Amniotic stem cell (primary cell): Measurements from ENCODE around the gene TXNRD2.

Experiments used
- DNase-seq: peaks from one replicate; lab custom pipeline; 2025; lab: John Stamatoyannopoulos, UW

Gene TXNRD2

DNA sequence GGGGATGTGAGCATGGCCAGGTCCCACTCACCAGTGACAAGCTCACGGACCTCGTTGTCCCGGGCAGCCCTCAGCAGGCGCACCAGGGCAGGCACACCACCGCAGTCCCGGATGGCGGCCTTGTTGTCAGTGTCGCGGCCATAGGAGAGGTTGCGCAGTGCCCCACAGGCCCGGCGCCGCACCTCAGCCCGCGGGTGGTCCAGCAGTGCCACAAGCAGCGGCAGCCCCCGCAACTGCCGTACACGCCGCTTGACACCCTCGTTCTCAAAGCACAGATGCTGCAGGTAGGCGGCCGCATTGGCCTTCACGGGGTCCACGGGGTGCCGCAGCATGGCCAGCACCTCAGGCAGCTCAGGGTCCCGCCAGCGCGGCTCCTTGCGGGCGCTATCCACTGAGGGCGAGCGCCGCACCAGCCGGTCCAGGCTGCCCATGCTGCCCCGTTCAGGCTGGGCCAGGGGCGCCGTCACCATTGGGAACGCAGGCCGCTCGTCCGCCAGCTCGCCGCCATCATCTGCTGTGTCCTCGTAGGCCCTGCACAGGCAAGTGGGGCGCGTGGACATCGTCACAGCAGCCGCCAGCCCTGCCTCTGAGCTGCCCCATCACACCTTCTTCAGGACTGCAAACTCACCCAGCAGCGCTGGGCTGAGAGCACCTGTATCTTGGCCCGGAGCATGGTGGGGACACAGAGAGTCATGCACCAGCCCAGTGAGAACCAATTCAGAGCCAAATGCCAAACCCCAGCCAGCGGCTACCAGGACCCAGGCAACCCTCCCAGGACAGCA lies 38.3 kb upstream of the TXNRD2 start:
- no peak for DNase-seq

DNA sequence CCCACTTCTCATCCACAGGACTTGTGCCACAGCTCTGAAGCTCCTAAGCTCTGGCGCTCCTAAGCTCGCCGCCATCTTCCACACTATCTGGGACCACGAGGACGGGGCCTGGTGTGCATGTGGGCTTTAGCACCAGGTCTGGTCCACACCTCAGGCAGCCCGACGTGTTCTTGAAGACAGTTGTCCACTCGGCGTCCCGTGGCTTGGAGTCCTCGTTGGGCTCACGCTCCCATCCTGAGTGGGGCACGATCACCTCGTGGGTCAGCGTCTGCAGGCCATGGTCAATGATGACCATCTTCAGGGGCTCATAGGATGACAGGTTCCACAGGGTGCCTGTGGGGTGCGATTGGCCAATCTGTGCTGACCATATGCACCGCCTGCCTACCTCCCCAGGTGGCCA lies 37.1 kb upstream of the TXNRD2 start:
- DNase-seq, result no peak

DNA sequence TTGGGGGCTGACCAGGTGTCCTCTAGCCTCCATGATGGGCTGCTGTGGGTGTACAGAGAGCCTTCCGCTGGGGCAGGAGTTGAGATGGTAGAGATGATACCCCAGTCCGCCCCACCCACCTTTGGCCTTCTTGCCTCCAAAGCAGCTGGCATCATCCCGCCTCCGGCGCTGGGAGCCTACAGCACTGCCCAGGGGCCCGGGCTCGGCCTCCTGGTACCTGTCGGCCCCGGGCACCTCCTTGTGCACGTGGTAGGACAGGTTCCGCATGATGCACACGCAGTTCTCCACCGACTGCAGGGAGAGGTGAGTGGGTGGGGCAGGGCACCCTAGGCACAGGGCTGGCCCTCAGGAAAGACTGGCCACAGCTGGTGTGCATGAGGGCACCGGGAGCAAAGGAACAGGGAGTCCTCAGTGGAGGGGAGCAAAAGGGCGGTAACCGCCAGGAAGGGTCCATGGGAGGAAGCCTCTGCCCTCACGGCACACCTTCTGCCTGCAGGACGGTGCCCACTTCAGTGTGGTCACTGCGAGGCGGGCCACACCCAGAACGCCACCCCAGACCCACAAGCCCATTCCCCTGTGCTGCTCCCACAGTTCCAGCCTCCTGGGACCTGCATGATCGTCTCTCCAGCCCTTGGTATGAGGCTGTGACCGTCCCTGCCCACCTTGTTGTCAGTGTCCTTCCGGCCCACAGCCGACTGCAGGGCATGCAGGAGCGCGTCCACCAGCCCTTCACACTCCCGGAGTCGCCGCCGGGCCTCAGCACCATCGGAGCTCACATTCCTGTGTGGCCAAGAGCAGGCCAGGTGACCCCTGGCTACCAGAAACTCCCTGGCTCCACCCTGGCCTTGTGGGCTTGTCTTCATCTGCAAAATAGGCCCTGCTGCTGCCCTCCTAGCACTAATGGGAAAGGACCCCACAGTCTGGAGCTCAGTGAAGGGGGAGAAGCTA lies 36.0 kb upstream of the TXNRD2 start:
- DNase-seq, result no peak

DNA sequence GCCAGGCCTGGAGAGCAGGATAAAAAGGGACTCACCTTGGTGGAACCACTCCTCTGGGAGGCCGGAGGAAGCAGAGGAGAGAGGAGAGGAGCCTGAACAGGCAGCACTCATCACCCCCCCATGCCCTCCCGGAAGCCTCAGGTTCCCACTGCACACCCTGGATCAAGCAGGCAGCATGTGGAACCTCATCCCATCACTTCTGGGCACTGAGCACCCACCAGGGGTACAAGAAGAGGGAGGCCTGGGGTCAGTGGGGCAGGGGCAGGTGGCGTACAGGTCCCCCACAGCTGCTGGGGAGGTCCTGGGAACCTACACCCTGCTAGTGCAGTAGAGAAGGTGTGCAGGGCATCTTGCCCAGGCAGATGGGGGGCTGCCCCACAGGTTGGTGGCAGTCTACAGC lies 35.1 kb upstream of the TXNRD2 start:
- DNase-seq, result no peak

DNA sequence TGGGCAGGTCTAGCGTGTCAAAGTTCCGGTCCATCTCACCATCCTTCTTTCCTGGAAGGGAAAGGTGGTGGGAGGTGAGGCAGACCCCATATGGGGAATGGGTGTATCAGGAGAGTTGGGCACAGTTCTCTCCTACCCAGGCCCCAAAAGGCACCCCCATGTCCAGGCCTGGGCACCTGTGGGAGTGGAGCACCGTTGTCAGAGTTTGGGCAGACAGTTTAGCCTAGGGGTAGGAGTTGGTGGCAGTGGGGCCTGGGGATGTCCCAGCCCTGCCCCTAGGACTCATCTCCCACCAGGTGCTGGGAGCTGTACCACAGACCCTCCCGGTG lies 34.1 kb upstream of the TXNRD2 start:
- no peak for DNase-seq

DNA sequence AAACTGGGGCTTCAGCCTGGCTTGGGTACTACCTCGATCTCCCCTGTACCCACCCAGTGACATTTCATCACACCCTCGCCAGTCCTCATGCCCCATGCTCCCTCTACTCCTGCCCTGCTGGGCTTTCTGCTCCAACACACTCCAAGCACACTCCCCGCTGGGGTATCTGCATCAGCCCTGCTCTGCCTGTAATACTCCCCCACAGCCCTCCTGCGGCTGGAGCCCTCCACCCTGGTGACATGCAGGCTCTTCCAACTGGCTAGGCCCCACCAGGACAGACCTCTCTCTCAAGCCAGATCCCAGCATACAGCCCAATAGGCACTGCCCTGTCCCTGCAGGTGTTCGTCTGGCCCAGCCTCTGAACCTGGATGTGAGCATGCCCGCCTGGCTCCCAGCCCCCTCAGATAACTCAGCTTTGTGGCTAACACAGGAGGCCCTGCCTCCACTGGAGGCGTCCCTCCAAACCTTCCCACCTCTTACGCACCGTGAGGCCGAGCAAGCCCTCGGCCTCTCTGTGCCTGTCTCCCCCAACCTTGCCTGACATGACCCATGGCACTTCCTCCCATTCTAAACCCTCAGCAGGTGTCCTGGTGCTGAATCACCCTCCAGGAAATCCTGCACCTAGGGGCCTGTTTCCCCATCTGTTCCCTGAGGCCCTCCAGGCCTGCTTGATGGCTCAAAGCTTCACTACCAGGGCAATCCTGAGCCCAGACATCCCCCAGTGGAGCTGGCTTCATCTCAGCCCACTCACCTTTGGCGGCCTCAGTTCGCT lies 33.5 kb upstream of the TXNRD2 start:
- no peak for DNase-seq

DNA sequence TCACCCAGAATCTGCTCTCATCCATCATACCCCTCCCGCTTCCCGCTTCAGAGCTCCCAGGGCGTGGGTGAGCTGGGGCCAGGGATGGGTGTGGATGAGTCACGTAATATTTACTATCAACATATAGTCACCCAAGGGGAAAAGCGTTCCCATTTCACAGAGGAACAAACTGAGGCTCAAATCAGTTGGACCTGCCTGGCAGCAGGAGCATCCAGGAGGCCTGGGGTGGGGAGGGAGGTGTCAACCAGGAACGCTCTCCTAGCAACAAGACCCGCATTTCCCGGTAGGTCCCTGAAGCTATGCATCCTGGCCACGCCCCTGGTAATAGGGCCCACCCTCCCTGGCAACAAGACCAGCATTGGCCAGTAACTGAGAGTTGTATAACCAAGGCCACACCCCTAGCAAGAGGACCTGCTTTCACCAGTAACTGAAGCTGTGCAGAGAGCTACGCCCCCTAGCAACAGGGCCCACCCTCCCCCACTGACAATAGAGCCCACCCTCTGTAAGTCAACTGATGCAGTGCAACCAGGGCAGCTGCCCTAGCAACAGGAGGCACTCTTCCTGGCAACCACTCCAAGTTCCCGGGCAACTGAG lies 32.7 kb upstream of the TXNRD2 start:
- DNase-seq, result no peak

DNA sequence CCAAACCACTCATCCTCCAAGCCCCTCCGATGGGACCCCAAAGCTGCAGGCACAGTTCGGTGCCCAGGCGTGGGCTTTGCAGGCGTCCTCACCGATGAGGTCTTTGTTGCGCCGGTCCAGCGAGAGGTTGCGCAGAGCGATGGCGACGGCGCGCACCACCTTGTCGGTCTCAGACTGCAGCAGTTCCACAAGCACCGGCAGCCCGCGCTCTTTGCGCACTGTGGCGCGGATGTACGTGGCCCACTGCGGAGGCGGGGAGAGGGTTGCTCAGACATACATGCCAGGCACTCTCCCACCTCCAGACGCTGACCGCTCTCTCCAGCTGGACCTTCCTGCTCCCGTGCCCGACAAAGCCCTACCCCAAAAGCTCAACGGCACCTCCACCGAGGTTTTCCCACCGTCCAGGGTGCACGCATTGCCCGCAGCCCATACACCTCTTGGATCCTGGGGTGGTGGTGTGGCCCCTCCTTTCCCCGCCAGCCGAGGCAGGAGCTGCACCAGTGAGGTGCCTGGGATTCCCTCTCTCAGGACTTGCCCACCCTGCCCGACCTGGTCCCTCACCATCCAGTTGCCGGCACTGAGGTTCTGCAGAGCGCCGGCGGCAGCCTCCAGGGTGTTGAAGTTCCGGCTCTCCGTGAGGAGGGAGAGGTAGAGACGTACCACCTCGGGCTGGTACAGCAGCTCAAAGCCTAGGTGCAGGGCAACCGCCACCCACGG lies 32.1 kb upstream of the TXNRD2 start:
- DNase-seq, result no peak

DNA sequence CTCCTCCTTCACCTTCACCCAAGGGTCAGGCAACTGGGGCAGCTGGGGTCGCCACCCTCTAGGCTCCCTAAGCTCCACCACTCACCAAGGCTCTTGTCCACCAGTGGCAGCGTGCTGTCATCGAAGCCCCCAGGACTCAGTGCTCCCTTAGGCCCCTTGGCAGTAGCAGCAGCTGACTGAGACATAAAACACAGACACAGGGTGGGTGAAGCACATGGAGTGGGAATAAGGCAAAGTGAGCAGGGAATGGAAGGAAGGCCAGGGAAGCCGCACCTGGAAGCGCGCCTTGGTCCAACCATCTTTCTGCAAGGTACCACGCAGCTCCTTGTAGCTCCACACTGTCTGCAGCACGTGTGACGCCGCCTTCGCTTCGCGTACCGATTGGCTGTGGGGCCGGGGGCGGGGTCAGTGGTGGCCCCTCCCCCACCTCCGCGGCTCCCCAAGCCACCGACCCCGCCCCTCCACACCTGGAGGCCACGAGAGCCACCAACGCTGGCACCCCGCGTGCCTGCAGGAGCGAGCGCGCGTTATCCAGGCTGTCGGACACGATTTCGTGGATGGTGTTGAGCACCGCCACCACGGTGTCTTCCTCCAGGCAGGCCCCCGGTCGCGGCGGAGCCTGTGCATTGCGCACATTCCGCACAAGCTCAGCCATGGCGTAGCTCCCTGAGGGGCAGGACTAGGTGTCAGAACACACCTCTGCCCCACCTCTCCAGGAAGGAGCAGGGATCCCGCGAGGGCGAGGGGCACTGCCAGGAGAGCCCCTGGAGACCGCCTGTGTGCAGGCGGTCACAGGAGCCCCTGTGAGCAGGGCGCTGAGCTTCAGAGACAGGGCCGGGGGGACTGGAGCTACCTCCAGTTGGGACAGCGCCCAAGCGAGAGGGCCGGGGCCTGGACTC lies 31.3 kb upstream of the TXNRD2 start:
- DNase-seq, result no peak

DNA sequence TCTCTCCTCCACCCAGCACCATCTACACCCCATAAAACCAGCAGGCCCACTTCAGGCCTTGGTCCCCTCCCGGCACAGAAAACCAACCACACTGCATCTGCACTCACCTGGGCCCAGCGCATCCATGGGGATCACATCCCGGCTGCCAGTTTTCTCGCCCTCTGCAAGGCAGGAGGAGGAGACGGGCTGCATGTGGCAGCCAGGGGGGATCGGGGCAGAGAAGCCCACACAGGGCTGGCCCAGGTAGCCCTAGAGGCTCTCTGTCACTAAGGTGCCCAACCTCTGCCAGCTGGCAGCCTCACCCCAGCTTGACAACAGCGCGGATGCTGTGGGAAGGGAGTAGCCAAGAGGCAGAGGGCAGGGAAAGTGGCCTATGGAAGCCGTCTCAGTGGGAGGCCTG lies 30.6 kb upstream of the TXNRD2 start:
- no peak for DNase-seq

DNA sequence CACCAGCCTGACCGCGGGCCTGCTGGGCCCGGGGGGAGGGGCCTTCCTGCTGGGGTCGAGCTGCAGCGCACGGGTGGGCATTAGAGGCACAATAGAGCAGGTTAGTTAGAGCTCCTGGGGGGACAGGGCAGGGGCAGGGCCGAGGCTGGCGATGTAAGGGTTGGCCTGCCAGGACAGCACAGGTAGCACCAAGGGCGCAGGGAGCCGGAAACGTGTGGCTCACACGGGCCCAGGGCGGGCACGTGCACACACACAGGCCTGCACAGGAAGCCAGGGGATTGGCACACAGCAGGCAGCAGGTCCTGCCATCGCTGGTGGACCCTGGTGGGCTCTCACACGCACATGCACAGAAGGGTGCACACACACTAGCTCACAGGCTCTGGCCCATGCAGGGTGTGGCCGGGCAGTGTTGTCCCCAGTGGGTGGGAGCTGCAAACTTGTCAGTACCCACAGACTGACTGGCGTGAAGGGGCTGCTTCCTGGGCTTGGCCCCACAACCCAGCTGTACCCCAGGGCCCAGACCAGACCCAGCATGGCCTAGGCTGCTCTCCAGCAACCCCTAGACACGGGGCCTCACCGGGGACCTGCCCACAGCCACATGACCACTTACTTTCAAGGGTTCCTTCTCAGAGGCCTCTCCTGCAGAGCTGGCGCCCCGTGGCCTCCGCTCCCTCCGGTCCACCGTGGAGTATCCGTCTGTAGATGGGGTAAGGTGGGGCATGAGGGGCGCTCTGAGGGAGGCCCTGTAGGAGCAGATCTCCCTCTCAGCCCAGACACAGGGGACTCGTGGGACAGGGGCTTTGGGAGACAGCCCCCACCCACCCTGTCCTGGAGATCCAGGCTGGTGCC lies 29.9 kb upstream of the TXNRD2 start:
- no peak for DNase-seq

DNA sequence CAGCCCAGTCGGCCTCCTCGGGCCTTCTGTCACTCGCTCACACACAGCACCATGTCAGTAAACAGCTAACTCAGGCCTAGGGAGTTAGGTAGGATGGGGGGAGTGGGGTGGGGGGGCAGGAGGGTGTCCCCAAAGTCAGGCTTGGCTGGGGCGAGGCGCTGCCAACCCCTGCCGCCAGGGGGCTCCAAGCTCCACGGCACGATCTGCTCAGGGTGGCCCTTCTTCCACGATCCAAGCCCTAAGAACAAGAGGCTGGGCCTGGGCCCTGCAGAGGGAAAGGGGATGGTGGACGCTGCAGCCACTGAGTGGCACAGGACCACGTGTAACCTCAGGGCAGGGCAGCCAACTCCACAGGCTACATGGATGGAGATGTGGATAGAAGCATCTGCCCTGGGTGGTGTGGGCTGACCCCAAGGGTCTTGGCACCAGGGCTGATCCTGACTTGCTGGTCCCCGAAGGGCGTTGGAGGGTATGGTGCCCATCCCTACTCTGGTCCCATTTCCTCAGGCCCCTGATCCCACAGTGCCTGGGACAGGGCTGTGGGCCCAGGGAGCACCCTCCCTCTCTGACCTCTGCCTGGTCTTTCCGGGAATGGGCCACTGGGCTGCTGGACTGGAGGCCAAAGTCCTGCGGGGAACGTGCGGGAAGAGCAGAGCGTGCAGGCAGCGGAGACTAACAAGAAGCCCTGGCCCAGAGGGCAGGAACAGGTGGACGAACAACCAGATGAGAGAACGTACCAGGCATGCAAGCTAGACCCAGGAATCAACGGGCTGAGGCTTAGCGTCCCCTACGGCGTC lies 29.1 kb upstream of the TXNRD2 start:
- no peak for DNase-seq

DNA sequence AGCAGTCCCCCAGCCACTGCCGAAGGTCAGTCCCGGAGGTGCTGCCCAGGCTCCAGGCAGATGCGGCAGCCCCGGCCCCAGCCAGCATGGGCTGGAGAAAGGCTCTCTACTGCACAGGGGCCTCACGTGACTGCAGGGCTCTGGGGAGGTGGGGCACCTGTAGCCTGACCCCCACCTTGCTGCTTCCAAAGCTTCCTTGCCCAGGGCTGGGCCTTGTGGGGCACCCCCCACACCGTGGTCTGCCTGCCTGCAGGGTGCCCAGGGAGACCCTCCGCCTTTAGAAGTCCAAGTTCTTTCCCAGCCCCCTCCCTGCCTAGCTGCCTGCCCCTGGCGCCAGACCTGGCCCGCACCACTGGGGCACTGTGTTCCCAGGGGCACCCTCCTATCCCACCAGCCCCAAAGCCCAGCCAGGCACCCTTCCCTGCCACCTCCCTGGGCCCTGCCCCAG lies 28.4 kb upstream of the TXNRD2 start:
- no peak for DNase-seq

DNA sequence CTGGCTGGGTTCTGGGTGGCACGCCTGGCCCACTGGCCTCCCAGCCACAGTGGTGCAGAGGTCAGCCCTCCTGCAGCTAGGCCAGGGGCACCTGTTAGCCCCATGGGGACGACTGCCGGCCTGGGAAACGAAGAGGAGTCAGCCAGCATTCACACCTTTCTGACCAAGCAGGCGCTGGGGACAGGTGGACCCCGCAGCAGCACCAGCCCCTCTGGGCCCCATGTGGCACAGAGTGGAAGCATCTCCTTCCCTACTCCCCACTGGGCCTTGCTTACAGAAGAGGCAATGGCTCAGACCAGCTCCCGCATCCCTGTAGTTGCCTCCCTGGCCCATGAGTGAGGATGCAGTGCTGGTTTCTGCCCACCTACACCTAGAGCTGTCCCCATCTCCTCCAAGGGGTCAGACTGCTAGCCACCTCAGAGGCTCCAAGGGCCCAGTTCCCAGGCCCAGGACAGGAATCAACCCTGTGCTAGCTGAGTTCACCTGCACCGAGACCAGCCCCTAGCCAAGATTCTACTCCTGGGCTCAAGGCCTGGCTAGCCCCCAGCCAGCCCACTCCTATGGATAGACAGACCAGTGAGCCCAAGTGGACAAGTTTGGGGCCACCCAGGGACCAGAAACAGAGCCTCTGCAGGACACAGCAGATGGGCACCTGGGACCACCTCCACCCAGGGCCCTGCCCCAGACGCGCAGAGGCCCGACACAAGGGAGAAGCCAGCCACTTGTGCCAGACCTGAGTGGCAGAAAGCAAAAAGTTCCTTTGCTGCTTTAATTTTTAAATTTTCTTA lies 27.7 kb upstream of the TXNRD2 start:
- no peak for DNase-seq

DNA sequence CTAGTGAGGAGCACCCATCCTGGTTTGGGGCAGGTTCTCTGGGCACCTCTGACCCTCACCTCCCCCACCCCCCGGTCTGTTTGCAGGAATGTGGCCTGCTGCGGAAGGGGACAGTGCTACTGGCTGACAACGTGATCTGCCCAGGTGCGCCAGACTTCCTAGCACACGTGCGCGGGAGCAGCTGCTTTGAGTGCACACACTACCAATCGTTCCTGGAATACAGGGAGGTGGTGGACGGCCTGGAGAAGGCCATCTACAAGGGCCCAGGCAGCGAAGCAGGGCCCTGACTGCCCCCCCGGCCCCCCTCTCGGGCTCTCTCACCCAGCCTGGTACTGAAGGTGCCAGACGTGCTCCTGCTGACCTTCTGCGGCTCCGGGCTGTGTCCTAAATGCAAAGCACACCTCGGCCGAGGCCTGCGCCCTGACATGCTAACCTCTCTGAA lies 26.9 kb upstream of the TXNRD2 start:
- DNase-seq, result no peak

DNA sequence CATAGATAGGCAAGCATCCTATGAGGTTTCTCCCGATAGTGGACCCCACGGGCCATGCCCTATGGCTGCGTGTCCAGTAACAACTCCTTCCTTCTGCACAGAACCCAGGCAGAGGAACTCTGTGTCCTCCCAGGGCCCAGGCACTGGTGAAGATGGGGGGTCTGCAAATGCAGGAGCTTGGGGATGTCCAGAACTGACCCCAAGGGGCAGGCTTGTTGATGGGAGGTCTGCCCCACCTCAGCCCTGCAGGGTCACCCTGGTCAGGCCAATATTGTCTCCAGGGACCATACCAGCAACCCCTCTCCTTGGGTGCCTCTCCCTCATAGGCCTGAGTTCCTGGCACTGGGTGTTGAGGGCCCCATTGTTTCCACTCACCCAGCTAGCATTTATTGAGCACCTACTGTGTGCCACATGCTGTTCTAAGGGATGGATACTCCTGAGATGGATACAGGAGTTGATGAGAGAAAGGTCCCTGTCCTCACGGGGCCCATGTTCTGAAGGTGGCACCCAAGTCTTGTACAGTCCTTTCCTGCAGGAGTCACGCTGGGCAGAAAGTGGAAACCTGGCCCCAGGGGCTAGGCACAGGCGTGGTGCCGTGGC lies 26.3 kb upstream of the TXNRD2 start:
- DNase-seq, result no peak
